H9 (cell line): Measurements from ENCODE around the gene CHTF8. TPM values are rescaled to one million over a fixed set of nuclear protein-coding genes. Genes with fewer than 3 reads are reported as not detected.

ENCODE experiments used
- DNase-seq: peaks from one replicate; pipeline ENCODE4 v3.0.0-alpha.2; 2017
- H2AFZ ChIP-seq: one replicate; pipeline ENCODE4 v1.6.1; 2013; ENCODE audit warnings: mild to moderate bottlenecking, low read length, control low read depth, moderate library complexity
- H2AK5ac ChIP-seq: 2 replicates; pipeline ENCODE4 v1.6.1; 2013; ENCODE audit warnings: low read length, control low read depth, mixed read lengths; ENCODE audit not compliant: insufficient read length
- H2BK120ac ChIP-seq: one replicate; pipeline ENCODE4 v1.6.1; 2013; ENCODE audit warnings: low read depth, mild to moderate bottlenecking, low read length, control low read depth, inconsistent platforms; ENCODE audit not compliant: poor library complexity, severe bottlenecking
- H2BK12ac ChIP-seq: 2 replicates; pipeline ENCODE4 v1.6.1; 2013; ENCODE audit warnings: low read length, control low read depth, mixed read lengths, low read depth; ENCODE audit not compliant: insufficient read length
- H2BK15ac ChIP-seq: 2 replicates; pipeline ENCODE4 v1.6.1; 2013; ENCODE audit warnings: low read depth, low read length, control low read depth
- H2BK20ac ChIP-seq: one replicate; pipeline ENCODE4 v1.6.1; 2013; ENCODE audit warnings: low read depth, mild to moderate bottlenecking, low read length, control low read depth, inconsistent platforms; ENCODE audit not compliant: poor library complexity, severe bottlenecking
- H2BK5ac ChIP-seq: 2 replicates; pipeline ENCODE4 v1.6.1; 2013; ENCODE audit warnings: low read length, control low read depth, mixed read lengths; ENCODE audit not compliant: insufficient read length
- H3K14ac ChIP-seq: 2 replicates; pipeline ENCODE4 v1.6.1; 2013; ENCODE audit warnings: low read length, control low read depth; ENCODE audit not compliant: insufficient read depth
- H3K18ac ChIP-seq: 2 replicates; pipeline ENCODE4 v1.6.1; 2013; ENCODE audit warnings: low read depth, mild to moderate bottlenecking, mixed read lengths, low read length, control low read depth; ENCODE audit not compliant: insufficient read length
- H3K23ac ChIP-seq: 2 replicates; pipeline ENCODE4 v1.6.1; 2013; ENCODE audit warnings: low read length, control low read depth, mixed read lengths, low read depth; ENCODE audit not compliant: insufficient read length
- H3K23me2 ChIP-seq: 2 replicates; pipeline ENCODE4 v1.6.1; 2013; ENCODE audit warnings: low read depth, mild to moderate bottlenecking, mixed read lengths, low read length, control low read depth; ENCODE audit not compliant: insufficient read length, poor library complexity, severe bottlenecking
- H3K27ac ChIP-seq: 2 replicates; pipeline ENCODE4 v1.5.1; 2013; ENCODE audit warnings: low read length, control low read depth, mixed read lengths, low read depth; ENCODE audit not compliant: insufficient read length
- H3K27me3 ChIP-seq: 2 replicates; pipeline ENCODE4 v1.6.1; 2013; ENCODE audit warnings: low read length, control low read depth, inconsistent platforms; ENCODE audit not compliant: insufficient read depth
- H3K4ac ChIP-seq: 2 replicates; pipeline ENCODE4 v1.6.1; 2013; ENCODE audit warnings: low read depth, mild to moderate bottlenecking, control low read depth, inconsistent platforms, low read length, moderate library complexity
- H3K4me1 ChIP-seq: 2 replicates; pipeline ENCODE4 v1.6.1; 2013; ENCODE audit warnings: low read length, control low read depth, inconsistent platforms; ENCODE audit not compliant: insufficient read depth
- H3K4me2 ChIP-seq: 2 replicates; pipeline ENCODE4 v1.6.1; 2013; ENCODE audit warnings: low read length, control low read depth, mixed read lengths; ENCODE audit not compliant: insufficient read length, insufficient read depth
- H3K56ac ChIP-seq: 2 replicates; pipeline ENCODE4 v1.6.1; 2013; ENCODE audit warnings: low read depth, mild to moderate bottlenecking, mixed read lengths, low read length, control low read depth; ENCODE audit not compliant: insufficient read length
- H3K79me1 ChIP-seq: 2 replicates; pipeline ENCODE4 v1.6.1; 2013; ENCODE audit warnings: low read depth, mild to moderate bottlenecking, moderate library complexity, low read length, control low read depth, inconsistent platforms; ENCODE audit not compliant: insufficient read depth, poor library complexity, severe bottlenecking
- H3K79me2 ChIP-seq: 2 replicates; pipeline ENCODE4 v1.6.1; 2013; ENCODE audit warnings: low read length, control low read depth, inconsistent platforms; ENCODE audit not compliant: insufficient read depth
- H3K9ac ChIP-seq: 2 replicates; pipeline ENCODE4 v1.6.1; 2013; ENCODE audit warnings: low read length, control low read depth, mixed read lengths; ENCODE audit not compliant: insufficient read length; ENCODE audit errors: extremely low read depth
- H3K9me3 ChIP-seq: one replicate; pipeline ENCODE4 v1.6.1; 2013; ENCODE audit warnings: low read depth, low read length, inconsistent platforms; ENCODE audit not compliant: control insufficient read depth
- H3T11ph ChIP-seq: one replicate; pipeline ENCODE4 v1.6.1; 2013; ENCODE audit warnings: mild to moderate bottlenecking, low read length, control low read depth, inconsistent platforms
- H4K20me1 ChIP-seq: one replicate; pipeline ENCODE4 v1.6.1; 2013; ENCODE audit not compliant: control insufficient read depth, insufficient read length, insufficient read depth
- H4K5ac ChIP-seq: 2 replicates; pipeline ENCODE4 v1.6.1; 2013; ENCODE audit warnings: low read depth, mild to moderate bottlenecking, mixed read lengths, low read length, control low read depth; ENCODE audit not compliant: insufficient read length
- H4K8ac ChIP-seq: replicated peaks from 2 replicates; pipeline ENCODE4 v1.6.1; 2013; ENCODE audit warnings: low read length, control low read depth, mixed read lengths, low read depth; ENCODE audit not compliant: insufficient read length
- H4K91ac ChIP-seq: 2 replicates; pipeline ENCODE4 v1.6.1; 2013; ENCODE audit warnings: low read depth, mild to moderate bottlenecking, moderate library complexity, mixed read lengths, low read length, control low read depth; ENCODE audit not compliant: insufficient read length
- H3K27ac Mint-ChIP-seq, 3 experiments: 2 replicates in 2 of 3; 3 replicates in 1 of 3; pipeline ENCODE4 v1.8.0; 2020 to 2021; ENCODE audit warnings: mixed read lengths in 3 of 3, mild to moderate bottlenecking in 1 of 3, moderate library complexity in 1 of 3
- H3K27me3 Mint-ChIP-seq: 2 replicates; pipeline ENCODE4 v1.8.0; 2021; ENCODE audit warnings: low read depth, mild to moderate bottlenecking, moderate library complexity, mixed read lengths
- H3K36me3 Mint-ChIP-seq, 3 experiments: 2 replicates in 2 of 3; 3 replicates in 1 of 3; pipeline ENCODE4 v1.8.0; 2020 to 2021; ENCODE audit warnings: low read depth in 3 of 3, mixed read lengths in 3 of 3; ENCODE audit not compliant: insufficient read depth in 1 of 3
- H3K4me1 Mint-ChIP-seq, 2 experiments: 2 replicates each; pipeline ENCODE4 v1.8.0; 2020; ENCODE audit warnings: mixed read lengths in 2 of 2
- H3K4me3 Mint-ChIP-seq, 2 experiments: 2 replicates in 1 of 2; 3 replicates in 1 of 2; pipeline ENCODE4 v1.8.0; 2020 to 2021; ENCODE audit warnings: mild to moderate bottlenecking in 2 of 2, mixed read lengths in 2 of 2, moderate library complexity in 1 of 2
- H3K9me3 Mint-ChIP-seq, 2 experiments: 2 replicates in 1 of 2; 3 replicates in 1 of 2; pipeline ENCODE4 v1.8.0; 2020; ENCODE audit warnings: mild to moderate bottlenecking in 2 of 2, mixed read lengths in 2 of 2, moderate library complexity in 1 of 2
- CTCF ChIP-seq: fragments of 200-600 bp; sonication (generic); conservative IDR thresholded peaks from 3 replicates; pipeline ENCODE4 v1.8.0; 2021; ENCODE audit warnings: antibody characterized with exemption, mild to moderate bottlenecking
- WGBS: extraction: QIAGEN DNeasy Blood & Tissue Kit; methylation state at CpG from one replicate; pipeline ENCODE4 v1.1.7; 2013; ENCODE audit warnings: missing lambda C conversion rate, low lambda C conversion rate, mixed read lengths; ENCODE audit not compliant: insufficient read length; ENCODE audit errors: extremely low coverage; 5-methylcytosine and 5-hydroxymethylcytosine counted together
- total RNA-seq: library from RNA; stranded (reverse); gene quantifications from 2 replicates; pipeline ENCODE4 v1.2.1, GENCODE V29; 2021

CHTF8 gene
- total RNA-seq, 1 experiment from 2014 or later = 168 TPM

- Histone ChIP-seq H2BK12ac (no peak overlapping the region), H3T11ph (no peak overlapping the region), H3K4me1 (no peaks in the 10 kb centered on the region), H3K14ac (no peak overlapping the region), H4K5ac (no peak overlapping the region), H4K20me1 (no peaks in the 10 kb centered on the region), H3K9ac (no peak overlapping the region), H3K27me3 (no peaks in the 10 kb centered on the region), H3K4me2 (no peak overlapping the region), H2BK120ac (no peak overlapping the region), H2AK5ac (no peak overlapping the region), H3K23ac (no peak overlapping the region), H3K56ac (no peak overlapping the region), H3K4ac (no peak overlapping the region), H3K9me3 (no peaks in the 10 kb centered on the region), H2AFZ (no peak overlapping the region), H4K8ac (no peak overlapping the region), H3K23me2 (no peaks in the 10 kb centered on the region), H3K18ac (no peak overlapping the region), H3K27ac (no peak overlapping the region), H3K79me2 (no peaks in the 10 kb centered on the region), H2BK5ac (no peak overlapping the region), H2BK15ac (no peak overlapping the region), H4K91ac (no peak overlapping the region), H3K79me1 (no peaks in the 10 kb centered on the region), H2BK20ac (no peak overlapping the region)
- Mint-ChIP-seq H3K27ac (no peak overlapping the region), H3K4me1 (0 out of 4 replicates have a peak, but pooled peaks cover 0 to 2% of the 10 kb centered on the region in 2 experiments), H3K4me3 (no peak overlapping the region), H3K27me3 (no peaks in the 10 kb centered on the region), H3K36me3 (peaks cover 62 to 74% (median 73%) of the 10 kb centered on the region in 3 experiments), H3K9me3 (no peaks in the 10 kb centered on the region; a peak in 2 of 5 replicates)
- no CpG with 5 or more reads among the region's 2 CpGs for WGBS
- no peak for DNase-seq
- no peak for TF ChIP-seq CTCF
These were observed 12.9 kb downstream of the CHTF8 start for GRCh38 chr16:69119536-69119935.
